ENCODE measurements around the gene CISTR. TPM values are rescaled to one million over a fixed set of nuclear protein-coding genes. Genes with fewer than 3 reads are reported as not detected.

Gene CISTR
- total RNA-seq, 1 donor from 2014 or later = not detected

DNA sequence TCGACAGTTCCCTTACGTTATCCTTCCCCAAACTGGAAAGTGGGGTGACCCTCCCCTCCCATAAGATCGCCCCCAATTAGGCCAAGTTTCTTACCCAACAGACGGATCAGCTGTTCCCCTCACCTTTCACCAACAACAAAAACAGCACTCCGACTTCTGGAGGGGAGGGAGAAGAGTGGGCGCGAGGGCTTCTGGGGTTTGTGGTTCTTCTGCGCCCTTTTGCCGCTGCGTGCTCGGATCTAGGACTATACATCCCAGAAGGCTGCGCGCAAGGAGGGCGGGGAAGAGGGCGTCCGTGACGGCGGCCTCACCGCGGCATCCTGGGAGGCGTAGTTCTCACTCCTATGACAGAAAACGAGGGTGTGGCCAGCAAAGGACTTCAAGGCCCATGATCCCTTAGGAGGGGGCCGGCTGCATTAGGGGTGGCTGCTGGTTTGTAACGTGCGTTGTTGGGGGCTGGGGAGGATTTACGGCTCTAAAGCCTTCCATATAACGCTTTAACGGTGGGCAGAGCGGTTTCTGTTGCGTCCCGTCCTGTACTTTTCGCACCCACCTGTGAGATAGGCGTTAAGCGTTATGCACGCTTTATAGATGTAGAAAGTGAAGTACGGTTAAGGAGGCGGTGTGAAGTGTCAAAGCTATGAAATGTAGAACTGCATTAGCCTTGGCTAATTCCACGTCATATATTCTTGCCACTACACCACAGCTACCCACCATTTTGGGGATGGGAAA, 24.3 kb downstream of the CISTR start, which contains the start of gene CALCOCO1:
Gene CALCOCO1, minus strand, starts transcription at position 143 of the 732 bp plus-strand sequence. CDS start 2,210 bp downstream, outside the sequence.
- H3K27me3 Mint-ChIP-seq (ENCODE audit: unreplicated experiment) = peaks cover 8% of the 10 kb centered on the region
- H3K36me3 Mint-ChIP-seq (ENCODE audit: unreplicated experiment) = peaks cover 23% of the 10 kb centered on the region
- H3K4me1 Mint-ChIP-seq (ENCODE audit: unreplicated experiment) = peaks cover 22% of the 10 kb centered on the region
- DNase-seq (ENCODE audit: extremely low spot score, unreplicated experiment) = peak; percentile 98
- H3K27ac Mint-ChIP-seq (ENCODE audit: unreplicated experiment) = peak within 1 kb of the TSS; percentile 93
- H3K4me3 Mint-ChIP-seq (ENCODE audit: unreplicated experiment) = peak within 1 kb of the TSS; percentile 98
- H3K9me3 Mint-ChIP-seq (ENCODE audit: unreplicated experiment) = no peaks in the 10 kb centered on the region
- TF ChIP-seq, protein P1, sequence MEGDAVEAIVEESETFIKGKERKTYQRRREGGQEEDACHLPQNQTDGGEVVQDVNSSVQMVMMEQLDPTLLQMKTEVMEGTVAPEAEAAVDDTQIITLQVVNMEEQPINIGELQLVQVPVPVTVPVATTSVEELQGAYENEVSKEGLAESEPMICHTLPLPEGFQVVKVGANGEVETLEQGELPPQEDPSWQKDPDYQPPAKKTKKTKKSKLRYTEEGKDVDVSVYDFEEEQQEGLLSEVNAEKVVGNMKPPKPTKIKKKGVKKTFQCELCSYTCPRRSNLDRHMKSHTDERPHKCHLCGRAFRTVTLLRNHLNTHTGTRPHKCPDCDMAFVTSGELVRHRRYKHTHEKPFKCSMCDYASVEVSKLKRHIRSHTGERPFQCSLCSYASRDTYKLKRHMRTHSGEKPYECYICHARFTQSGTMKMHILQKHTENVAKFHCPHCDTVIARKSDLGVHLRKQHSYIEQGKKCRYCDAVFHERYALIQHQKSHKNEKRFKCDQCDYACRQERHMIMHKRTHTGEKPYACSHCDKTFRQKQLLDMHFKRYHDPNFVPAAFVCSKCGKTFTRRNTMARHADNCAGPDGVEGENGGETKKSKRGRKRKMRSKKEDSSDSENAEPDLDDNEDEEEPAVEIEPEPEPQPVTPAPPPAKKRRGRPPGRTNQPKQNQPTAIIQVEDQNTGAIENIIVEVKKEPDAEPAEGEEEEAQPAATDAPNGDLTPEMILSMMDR (IDR thresholded peaks at IDR 0.05) = no peak

DNA sequence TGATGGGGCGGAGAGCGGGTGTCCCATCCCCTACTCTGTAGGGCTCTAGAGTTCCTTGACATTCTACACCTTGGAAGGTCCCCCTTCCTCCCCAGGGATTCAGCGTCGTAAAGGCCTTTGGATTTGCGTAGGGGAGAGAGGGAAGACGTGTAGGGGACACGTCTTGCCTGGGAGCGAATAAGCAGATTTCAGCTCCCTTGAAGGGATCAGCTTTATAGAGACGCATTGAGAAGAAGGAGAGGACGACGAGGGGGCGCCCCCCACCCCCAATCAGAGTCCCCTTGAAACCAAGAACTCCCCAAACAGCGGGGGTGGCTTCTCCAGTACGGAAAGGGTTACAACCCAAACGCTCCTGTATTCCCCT, 24.9 kb downstream of the CISTR start:
- peaks cover 27% of the 10 kb centered on the region for H3K36me3 Mint-ChIP-seq (ENCODE audit: unreplicated experiment)
- H3K27ac Mint-ChIP-seq (ENCODE audit: unreplicated experiment) = peak overlapping the region; percentile 93
- TF ChIP-seq, protein P1 (IDR thresholded peaks at IDR 0.05) = no peak

DNA sequence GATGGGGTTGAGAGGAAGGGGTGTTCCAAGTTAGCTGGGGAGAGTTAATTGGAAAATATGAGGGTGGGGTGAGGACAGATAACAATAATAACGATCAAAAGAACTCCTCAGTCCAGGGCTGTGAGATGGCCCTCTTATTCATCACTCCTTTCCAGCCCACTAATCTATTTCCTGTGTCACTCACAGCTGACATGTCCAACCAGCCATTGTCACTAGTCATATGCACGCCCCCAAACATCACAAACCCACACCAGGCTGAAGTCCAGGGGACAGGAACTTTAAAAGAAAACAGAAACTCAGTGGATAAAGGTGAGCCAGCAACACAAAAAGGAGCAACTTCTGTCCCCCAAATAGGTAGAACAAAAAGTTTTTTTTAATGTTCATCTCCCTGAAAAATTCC, 25.4 kb downstream of the CISTR start:
- no peak for DNase-seq (ENCODE audit: extremely low spot score, unreplicated experiment)
- Mint-ChIP-seq H3K9me3 (ENCODE audit: unreplicated experiment) (no peaks in the 10 kb centered on the region), H3K36me3 (ENCODE audit: unreplicated experiment) (peaks cover 31% of the 10 kb centered on the region), H3K4me3 (ENCODE audit: unreplicated experiment) (peak overlapping the region; percentile 98), H3K27ac (ENCODE audit: unreplicated experiment) (peak overlapping the region; percentile 93), H3K27me3 (ENCODE audit: unreplicated experiment) (peaks cover 6% of the 10 kb centered on the region), H3K4me1 (ENCODE audit: unreplicated experiment) (peaks cover 18% of the 10 kb centered on the region)
- TF ChIP-seq, protein P1 (IDR thresholded peaks at IDR 0.05) = no peak

More for the DNA sequence above, 24.9 kb downstream of the CISTR start:
- Mint-ChIP-seq H3K4me3 (ENCODE audit: unreplicated experiment) (peak overlapping the region; percentile 98), H3K9me3 (ENCODE audit: unreplicated experiment) (no peaks in the 10 kb centered on the region), H3K27me3 (ENCODE audit: unreplicated experiment) (peaks cover 8% of the 10 kb centered on the region), H3K4me1 (ENCODE audit: unreplicated experiment) (peaks cover 18% of the 10 kb centered on the region)
- DNase-seq (ENCODE audit: extremely low spot score, unreplicated experiment) = no peak

DNA sequence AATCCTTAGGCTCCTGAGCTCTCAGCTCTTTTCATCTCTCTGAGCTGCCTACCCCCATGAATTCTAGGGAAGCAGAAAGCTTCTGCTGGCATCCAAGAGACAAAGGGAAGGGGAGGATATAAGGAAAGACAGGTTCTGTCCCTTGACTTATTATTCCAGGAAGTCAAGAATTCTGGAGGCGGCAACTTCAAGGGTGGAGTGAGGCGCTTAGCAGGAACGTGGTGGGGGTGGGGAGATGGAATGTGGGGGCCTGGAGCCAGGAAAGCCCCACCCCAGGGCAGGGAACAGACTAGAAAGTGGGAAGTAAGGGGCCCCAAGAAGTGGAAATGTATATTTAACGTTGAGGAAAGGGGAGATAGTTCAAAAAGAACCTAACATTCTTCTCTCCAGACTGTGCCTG, 26.0 kb downstream of the CISTR start:
- Mint-ChIP-seq H3K4me3 (ENCODE audit: unreplicated experiment) (peak overlapping the region; percentile 98), H3K27ac (ENCODE audit: unreplicated experiment) (no peak overlapping the region), H3K9me3 (ENCODE audit: unreplicated experiment) (no peaks in the 10 kb centered on the region), H3K4me1 (ENCODE audit: unreplicated experiment) (peaks cover 18% of the 10 kb centered on the region), H3K27me3 (ENCODE audit: unreplicated experiment) (peaks cover under 1% of the 10 kb centered on the region), H3K36me3 (ENCODE audit: unreplicated experiment) (peaks cover 36% of the 10 kb centered on the region)
- DNase-seq (ENCODE audit: extremely low spot score, unreplicated experiment) = no peak
- TF ChIP-seq, protein P1 (IDR thresholded peaks at IDR 0.05) = no peak

DNA sequence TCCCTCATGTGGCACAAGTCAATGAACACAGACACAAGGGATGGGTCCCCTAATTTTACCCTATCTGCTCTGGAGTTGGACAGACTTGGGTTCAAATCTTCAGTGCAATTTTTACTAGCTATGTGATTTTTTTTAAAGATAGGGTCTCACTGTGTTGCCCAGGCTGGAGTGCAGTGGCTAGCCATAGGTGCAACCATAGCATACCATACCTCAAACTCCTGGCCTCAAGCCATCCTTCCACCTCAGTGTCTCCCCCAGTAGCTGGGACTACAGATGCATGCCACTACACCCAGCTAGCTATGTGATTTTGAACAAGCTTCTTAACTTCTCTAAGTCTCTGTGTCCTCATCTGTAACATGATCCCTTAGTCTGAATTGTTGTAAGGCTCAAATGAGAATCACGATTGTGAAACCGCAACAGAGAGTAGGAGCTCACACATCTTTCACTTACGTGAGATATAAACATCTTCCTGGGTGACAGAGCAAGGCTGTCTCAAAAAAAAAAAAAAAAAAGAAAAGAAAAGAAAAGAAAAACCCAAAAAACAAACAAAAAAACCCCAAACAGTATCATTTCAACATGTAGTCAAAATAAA, 29.2 kb downstream of the CISTR start:
- Mint-ChIP-seq H3K4me1 (ENCODE audit: unreplicated experiment) (peaks cover 15% of the 10 kb centered on the region), H3K9me3 (ENCODE audit: unreplicated experiment) (no peaks in the 10 kb centered on the region), H3K4me3 (ENCODE audit: unreplicated experiment) (no peak overlapping the region), H3K27ac (ENCODE audit: unreplicated experiment) (no peak overlapping the region), H3K36me3 (ENCODE audit: unreplicated experiment) (peaks cover 49% of the 10 kb centered on the region), H3K27me3 (ENCODE audit: unreplicated experiment) (no peaks in the 10 kb centered on the region)
- no peak for DNase-seq (ENCODE audit: extremely low spot score, unreplicated experiment)
- TF ChIP-seq, protein P1 (IDR thresholded peaks at IDR 0.05) = no peak

Measured in osteocyte (in vitro differentiated cells).